GM23338 (cell line): ENCODE measurements around the gene KIAA1671. TPM values are rescaled to one million over a fixed set of nuclear protein-coding genes. Genes with fewer than 3 reads are reported as not detected.

Source experiments
- ATAC-seq: fragments of 200-7000 bp; cut with Tn5 transposase; 3 replicates; pipeline ENCODE4 v1.9.1; 2020
- DNase-seq: peaks from one replicate; pipeline ENCODE4 v3.0.0-alpha.2; 2015; ENCODE audit warnings: low spot score
- H2AFZ ChIP-seq: fragments of 200-600 bp; sonication (generic); 2 replicates; pipeline ENCODE4 v1.8.0; 2016; ENCODE audit warnings: antibody characterized with exemption, mild to moderate bottlenecking, moderate library complexity
- H3F3A ChIP-seq: fragments of 200-600 bp; sonication (generic); replicated peaks from 2 replicates; pipeline ENCODE4 v1.8.0; 2017; ENCODE audit warnings: antibody characterized with exemption, mixed run types, low read depth
- H3K27ac ChIP-seq: fragments of 200-600 bp; sonication (generic); 2 replicates; pipeline ENCODE4 v1.6.1; 2016; ENCODE audit warnings: low read depth
- H3K27me3 ChIP-seq: fragments of 200-600 bp; sonication (generic); 2 replicates; pipeline ENCODE4 v1.8.0; 2016; ENCODE audit warnings: mild to moderate bottlenecking, mixed run types, moderate library complexity; ENCODE audit not compliant: insufficient read depth
- H3K36me3 ChIP-seq: fragments of 200-600 bp; sonication (generic); 2 replicates; pipeline ENCODE4 v1.8.0; 2016; ENCODE audit warnings: mild to moderate bottlenecking; ENCODE audit not compliant: insufficient read depth
- H3K4me1 ChIP-seq: fragments of 200-600 bp; sonication (generic); 2 replicates; pipeline ENCODE4 v1.8.0; 2016; ENCODE audit warnings: mild to moderate bottlenecking, moderate library complexity; ENCODE audit not compliant: insufficient read depth
- H3K4me2 ChIP-seq: fragments of 200-600 bp; sonication (generic); 2 replicates; pipeline ENCODE4 v1.7.1; 2017; ENCODE audit warnings: mixed run types
- H3K4me3 ChIP-seq: fragments of 200-600 bp; sonication (generic); 2 replicates; pipeline ENCODE4 v1.6.1; 2016; ENCODE audit warnings: mixed run types
- H3K79me2 ChIP-seq: fragments of 200-600 bp; sonication (generic); replicated peaks from 2 replicates; pipeline ENCODE4 v1.8.0; 2017; ENCODE audit warnings: mild to moderate bottlenecking; ENCODE audit not compliant: insufficient read depth
- H3K9me2 ChIP-seq: fragments of 200-600 bp; sonication (generic); 2 replicates; pipeline ENCODE4 v1.8.0; 2017; ENCODE audit not compliant: insufficient read depth
- H4K20me1 ChIP-seq: fragments of 200-600 bp; sonication (generic); replicated peaks from 2 replicates; pipeline ENCODE4 v1.8.0; 2017; ENCODE audit warnings: mild to moderate bottlenecking; ENCODE audit not compliant: insufficient read depth
- H3K27ac Mint-ChIP-seq: 2 replicates; pipeline ENCODE4 v1.8.0; 2020; ENCODE audit warnings: inconsistent platforms, mild to moderate bottlenecking, moderate library complexity, mixed read lengths
- H3K27me3 Mint-ChIP-seq: 3 replicates; pipeline ENCODE4 v1.8.0; 2022; ENCODE audit warnings: low read depth, mild to moderate bottlenecking, moderate library complexity, mixed read lengths, inconsistent platforms; ENCODE audit not compliant: insufficient read depth, poor library complexity
- H3K36me3 Mint-ChIP-seq: 3 replicates; pipeline ENCODE4 v1.8.0; 2021; ENCODE audit warnings: low read depth, mild to moderate bottlenecking, inconsistent platforms, moderate library complexity, mixed read lengths
- H3K4me1 Mint-ChIP-seq: 3 replicates; pipeline ENCODE4 v1.8.0; 2020; ENCODE audit warnings: mild to moderate bottlenecking, inconsistent platforms, mixed read lengths
- H3K4me3 Mint-ChIP-seq: 3 replicates; pipeline ENCODE4 v1.8.0; 2021; ENCODE audit warnings: moderate library complexity, mild to moderate bottlenecking, inconsistent platforms, mixed read lengths
- H3K9me3 Mint-ChIP-seq: 3 replicates; pipeline ENCODE4 v1.8.0; 2020; ENCODE audit warnings: moderate library complexity, mild to moderate bottlenecking, inconsistent platforms, mixed read lengths
- CREB1 ChIP-seq: fragments of 250-450 bp; sonication (Bioruptor Pico); IDR thresholded peaks from 2 replicates; pipeline ENCODE4 v1.5.0; 2020; ENCODE audit warnings: low read depth, mild to moderate bottlenecking, moderate library complexity
- CTCF ChIP-seq, 2 experiments: fragments of 200-600 bp in 1 of 2; sonication (generic) in 1 of 2; conservative IDR thresholded peaks; 2 replicates each; pipeline versions ENCODE4 v1.5.1 to v1.6.1; 2016 to 2017; ENCODE audit warnings: antibody characterized with exemption in 2 of 2, low read depth in 2 of 2, mild to moderate bottlenecking in 2 of 2, moderate library complexity in 1 of 2
- EZH2 ChIP-seq: fragments of 200-600 bp; sonication (generic); IDR thresholded peaks from one replicate; pipeline ENCODE4 v1.8.0; 2017; ENCODE audit warnings: antibody characterized with exemption, mild to moderate bottlenecking, low read depth; ENCODE audit not compliant: unreplicated experiment
- EZH2phosphoT487 ChIP-seq: fragments of 200-600 bp; sonication (generic); IDR thresholded peaks from one replicate; pipeline ENCODE4 v1.8.1; 2018; ENCODE audit warnings: antibody characterized with exemption; ENCODE audit not compliant: unreplicated experiment
- JUNB ChIP-seq: IDR thresholded peaks from one replicate; pipeline ENCODE4 v1.6.1; 2016; ENCODE audit warnings: antibody characterized with exemption; ENCODE audit not compliant: unreplicated experiment
- NANOG ChIP-seq: IDR thresholded peaks from 2 replicates; pipeline ENCODE4 v1.6.1; 2016; ENCODE audit warnings: antibody characterized with exemption, borderline replicate concordance
- STAT1 ChIP-seq: IDR thresholded peaks from one replicate; pipeline ENCODE4 v1.6.1; 2016; ENCODE audit warnings: antibody characterized with exemption; ENCODE audit not compliant: unreplicated experiment
- ZNF331 ChIP-seq: fragments of 250-450 bp; sonication (Bioruptor Pico); IDR thresholded peaks from 2 replicates; pipeline ENCODE4 v1.5.0; 2020; ENCODE audit warnings: low read depth, mild to moderate bottlenecking, moderate library complexity
- polyA plus RNA-seq: library from polyadenylated mRNA; unstranded; fragments of >200 nt; fragmentation: Nextera tagmentation; extraction: Ambion mirVana; gene quantifications from 2 replicates; pipeline ENCODE4 v1.2.1, GENCODE V29; 2016
- total RNA-seq: library from RNA; depleted of rRNA; stranded (reverse); fragments of >200 nt; shearing (Covaris generic); gene quantifications from 2 replicates; pipeline ENCODE4 v1.2.3, GENCODE V29; 2014
- TF ChIP-seq, protein P1 (sequence below): IDR thresholded peaks from one replicate; pipeline ENCODE4 v1.6.1; 2018; ENCODE audit warnings: antibody characterized with exemption; ENCODE audit not compliant: unreplicated experiment
- TF ChIP-seq, protein P2 (sequence below): IDR thresholded peaks from 2 replicates; pipeline ENCODE4 v1.6.1; 2016; ENCODE audit warnings: antibody characterized with exemption

The KIAA1671 gene
- total and polyA plus RNA-seq, 2 experiments from 2014 or later: 6.1 to 27.2 TPM

GRCh38 chr22:25142102-25142501 is 189.6 kb downstream of the KIAA1671 start (continued):
- TF ChIP-seq NANOG: no peak

- Histone ChIP-seq H3K9me2 (no peaks in the 10 kb centered on the region), H3K4me1 (0 out of 2 replicates have a peak, but pooled peaks cover 6% of the 10 kb centered on the region), H3K4me2 (no peak overlapping the region), H3K79me2 (no peaks in the 10 kb centered on the region; the same call in 1 of the 2 replicates), H2AFZ (no peak overlapping the region), H3K36me3 (no peaks in the 10 kb centered on the region), H3K4me3 (no peak overlapping the region), H3F3A (no peaks in the 10 kb centered on the region), H3K27me3 (no peaks in the 10 kb centered on the region), H4K20me1 (peaks cover 4% of the 10 kb centered on the region), H3K27ac (no peak overlapping the region)
- ATAC-seq: no peak
- no peak for DNase-seq
- Mint-ChIP-seq H3K4me3 (no peak overlapping the region), H3K36me3 (no peaks in the 10 kb centered on the region), H3K9me3 (peaks cover 3% of the 10 kb centered on the region; the same call in 1 of the 3 replicates), H3K27me3 (peaks cover 2% of the 10 kb centered on the region), H3K27ac (no peak overlapping the region), H3K4me1 (peaks cover 21% of the 10 kb centered on the region)
- TF ChIP-seq NANOG: no peak
- TF ChIP-seq, protein P1, sequence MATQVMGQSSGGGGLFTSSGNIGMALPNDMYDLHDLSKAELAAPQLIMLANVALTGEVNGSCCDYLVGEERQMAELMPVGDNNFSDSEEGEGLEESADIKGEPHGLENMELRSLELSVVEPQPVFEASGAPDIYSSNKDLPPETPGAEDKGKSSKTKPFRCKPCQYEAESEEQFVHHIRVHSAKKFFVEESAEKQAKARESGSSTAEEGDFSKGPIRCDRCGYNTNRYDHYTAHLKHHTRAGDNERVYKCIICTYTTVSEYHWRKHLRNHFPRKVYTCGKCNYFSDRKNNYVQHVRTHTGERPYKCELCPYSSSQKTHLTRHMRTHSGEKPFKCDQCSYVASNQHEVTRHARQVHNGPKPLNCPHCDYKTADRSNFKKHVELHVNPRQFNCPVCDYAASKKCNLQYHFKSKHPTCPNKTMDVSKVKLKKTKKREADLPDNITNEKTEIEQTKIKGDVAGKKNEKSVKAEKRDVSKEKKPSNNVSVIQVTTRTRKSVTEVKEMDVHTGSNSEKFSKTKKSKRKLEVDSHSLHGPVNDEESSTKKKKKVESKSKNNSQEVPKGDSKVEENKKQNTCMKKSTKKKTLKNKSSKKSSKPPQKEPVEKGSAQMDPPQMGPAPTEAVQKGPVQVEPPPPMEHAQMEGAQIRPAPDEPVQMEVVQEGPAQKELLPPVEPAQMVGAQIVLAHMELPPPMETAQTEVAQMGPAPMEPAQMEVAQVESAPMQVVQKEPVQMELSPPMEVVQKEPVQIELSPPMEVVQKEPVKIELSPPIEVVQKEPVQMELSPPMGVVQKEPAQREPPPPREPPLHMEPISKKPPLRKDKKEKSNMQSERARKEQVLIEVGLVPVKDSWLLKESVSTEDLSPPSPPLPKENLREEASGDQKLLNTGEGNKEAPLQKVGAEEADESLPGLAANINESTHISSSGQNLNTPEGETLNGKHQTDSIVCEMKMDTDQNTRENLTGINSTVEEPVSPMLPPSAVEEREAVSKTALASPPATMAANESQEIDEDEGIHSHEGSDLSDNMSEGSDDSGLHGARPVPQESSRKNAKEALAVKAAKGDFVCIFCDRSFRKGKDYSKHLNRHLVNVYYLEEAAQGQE: no peak
- TF ChIP-seq, protein P2, sequence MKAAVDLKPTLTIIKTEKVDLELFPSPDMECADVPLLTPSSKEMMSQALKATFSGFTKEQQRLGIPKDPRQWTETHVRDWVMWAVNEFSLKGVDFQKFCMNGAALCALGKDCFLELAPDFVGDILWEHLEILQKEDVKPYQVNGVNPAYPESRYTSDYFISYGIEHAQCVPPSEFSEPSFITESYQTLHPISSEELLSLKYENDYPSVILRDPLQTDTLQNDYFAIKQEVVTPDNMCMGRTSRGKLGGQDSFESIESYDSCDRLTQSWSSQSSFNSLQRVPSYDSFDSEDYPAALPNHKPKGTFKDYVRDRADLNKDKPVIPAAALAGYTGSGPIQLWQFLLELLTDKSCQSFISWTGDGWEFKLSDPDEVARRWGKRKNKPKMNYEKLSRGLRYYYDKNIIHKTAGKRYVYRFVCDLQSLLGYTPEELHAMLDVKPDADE: no peak
- no peak for TF ChIP-seq CTCF (conservative IDR thresholded peaks at IDR 0.05; ENCODE audit: low read depth in 2 of 2)
- TF ChIP-seq ZNF331: no peak
- no peak for TF ChIP-seq EZH2phosphoT487
- TF ChIP-seq JUNB: no peak
- TF ChIP-seq STAT1: no peak
- TF ChIP-seq EZH2: no peak
- TF ChIP-seq CREB1 (CRISPR knock-in tag): no peak
Measured at GRCh38 chr22:25143156-25144076, 190.9 kb downstream of the KIAA1671 start.
